Kidney glomerular epithelial cell (primary cell): Measurements from ENCODE around the gene RHOJ.
A peak's percentile ranks its signal among the peaks of the same experiment; 100 is the strongest.
"Not testable (repeated sequence)": the region's sequence is repeated elsewhere in the genome, so short reads cannot be mapped to it uniquely, and the experiment has no call there.

Source experiments
- DNase-seq: peaks from one replicate; lab custom pipeline; 2025; lab: John Stamatoyannopoulos, UW

The RHOJ gene

GRCh38 chr14:63268771-63269170 lies 64.5 kb downstream of the RHOJ start:
- DNase-seq = no peak

- DNase-seq = no peak
Measured at GRCh38 chr14:63269561-63270225, 65.5 kb downstream of the RHOJ start.

DNA sequence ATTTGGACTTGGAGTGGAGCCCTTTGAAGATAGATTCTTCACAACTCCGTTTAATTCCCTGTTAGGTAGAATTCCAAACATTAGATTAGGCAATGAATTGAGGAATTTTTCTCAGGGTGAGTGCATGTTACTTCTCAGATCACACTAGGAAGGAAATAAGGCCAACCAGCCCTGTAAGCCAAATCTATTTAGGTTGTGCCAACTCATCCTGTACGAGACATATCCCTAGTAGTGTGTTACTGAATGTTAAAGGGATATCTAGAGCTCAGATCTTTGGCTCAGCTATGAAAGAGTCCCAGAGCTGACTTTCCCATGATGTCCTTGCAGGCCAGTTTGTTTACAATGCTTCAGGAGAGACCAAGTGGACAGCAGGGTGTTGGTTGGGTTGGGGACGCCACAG lies 68.9 kb downstream of the RHOJ start:
- DNase-seq = no peak

GRCh38 chr14:63273717-63274655 lies 69.7 kb downstream of the RHOJ start:
- DNase-seq = no peak

DNA sequence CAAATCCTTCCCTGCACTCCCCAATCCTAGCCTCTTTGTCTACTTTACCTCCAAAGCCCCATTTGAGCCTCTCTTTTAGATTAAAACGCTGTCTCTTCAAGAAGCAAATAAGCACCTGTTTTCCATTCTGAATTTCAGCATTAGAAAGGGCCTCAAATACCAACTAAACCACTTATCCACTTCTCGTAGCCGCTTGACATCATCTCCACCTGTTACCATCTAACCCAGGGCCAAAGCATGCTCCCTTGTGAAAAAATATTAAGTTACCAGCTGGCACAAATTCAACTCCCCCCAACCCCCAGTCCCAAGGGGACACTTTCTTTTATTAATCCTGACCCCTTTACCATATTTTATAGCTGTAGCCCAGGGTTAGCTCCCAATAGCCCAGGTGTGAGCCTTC lies 71.4 kb downstream of the RHOJ start:
- DNase-seq = no peak

DNA sequence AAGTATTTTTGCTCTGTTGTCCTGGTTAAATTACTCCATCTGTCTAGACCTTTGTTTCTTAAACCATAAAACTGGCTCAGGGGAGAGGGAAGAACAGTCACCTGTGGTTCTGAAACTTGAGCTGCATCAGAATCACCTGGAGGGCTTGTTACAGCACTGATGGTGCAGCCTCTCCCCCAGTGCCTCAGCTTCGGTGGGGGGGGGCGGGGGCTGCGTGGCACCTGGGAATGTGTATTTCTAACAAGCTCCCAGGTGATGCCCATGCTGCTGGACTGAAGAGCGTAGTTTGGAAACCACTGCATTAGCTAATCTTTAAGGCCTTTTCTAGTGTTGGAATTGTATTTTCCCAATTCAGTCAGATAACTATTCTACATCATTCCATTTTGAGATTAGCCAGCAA lies 71.8 kb downstream of the RHOJ start:
- no peak for DNase-seq

- peak; percentile 50 for DNase-seq
Measured at GRCh38 chr14:63276492-63277342, 72.5 kb downstream of the RHOJ start.

DNA sequence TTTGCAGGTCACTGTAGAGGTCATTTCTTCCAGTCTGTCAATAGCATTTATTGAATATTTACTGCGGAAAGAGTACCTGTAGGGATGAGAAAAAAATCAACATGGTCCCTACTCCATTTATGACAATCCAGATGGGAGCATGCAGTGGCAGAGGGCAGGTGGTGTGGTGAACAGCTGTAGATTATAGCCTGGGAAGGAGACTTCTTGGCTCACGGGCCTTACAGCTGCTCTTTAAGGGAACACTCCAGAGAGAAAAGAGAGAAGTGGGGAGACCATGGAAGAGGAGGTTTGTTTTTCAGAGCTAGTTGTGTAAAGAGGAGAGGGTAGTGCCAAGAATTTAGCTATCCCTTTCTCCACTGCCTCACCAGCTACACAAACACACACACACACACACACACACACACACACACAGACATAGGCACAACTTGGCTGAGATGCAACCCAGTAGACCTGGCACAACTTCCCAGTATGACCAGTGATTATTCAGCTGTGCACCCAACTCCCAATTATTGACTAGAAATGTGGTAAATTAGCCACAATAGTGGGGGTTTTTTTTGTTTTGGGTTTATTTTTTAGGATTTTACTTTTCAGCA lies 73.4 kb downstream of the RHOJ start:
- no peak for DNase-seq

DNA sequence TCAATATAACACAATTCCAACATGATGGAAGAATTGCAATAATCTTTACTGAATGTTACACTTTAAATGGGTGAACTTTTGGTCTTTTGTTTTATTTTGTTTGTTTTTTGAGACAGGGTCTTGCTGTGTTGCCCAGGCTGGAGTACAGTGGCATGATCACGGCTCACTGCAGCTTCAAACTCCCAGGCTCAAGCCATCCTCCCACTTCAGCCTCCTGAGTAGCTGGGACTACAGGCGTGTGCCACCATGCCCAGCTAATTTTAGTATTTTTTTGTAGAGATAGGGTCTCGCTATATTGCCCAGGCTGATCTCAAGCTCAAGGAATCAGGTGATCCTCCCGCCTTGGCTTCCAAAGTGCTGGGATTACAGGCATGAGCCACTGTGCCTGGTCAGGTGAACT lies 75.7 kb downstream of the RHOJ start:
- DNase-seq = not testable (repeated sequence)

DNA sequence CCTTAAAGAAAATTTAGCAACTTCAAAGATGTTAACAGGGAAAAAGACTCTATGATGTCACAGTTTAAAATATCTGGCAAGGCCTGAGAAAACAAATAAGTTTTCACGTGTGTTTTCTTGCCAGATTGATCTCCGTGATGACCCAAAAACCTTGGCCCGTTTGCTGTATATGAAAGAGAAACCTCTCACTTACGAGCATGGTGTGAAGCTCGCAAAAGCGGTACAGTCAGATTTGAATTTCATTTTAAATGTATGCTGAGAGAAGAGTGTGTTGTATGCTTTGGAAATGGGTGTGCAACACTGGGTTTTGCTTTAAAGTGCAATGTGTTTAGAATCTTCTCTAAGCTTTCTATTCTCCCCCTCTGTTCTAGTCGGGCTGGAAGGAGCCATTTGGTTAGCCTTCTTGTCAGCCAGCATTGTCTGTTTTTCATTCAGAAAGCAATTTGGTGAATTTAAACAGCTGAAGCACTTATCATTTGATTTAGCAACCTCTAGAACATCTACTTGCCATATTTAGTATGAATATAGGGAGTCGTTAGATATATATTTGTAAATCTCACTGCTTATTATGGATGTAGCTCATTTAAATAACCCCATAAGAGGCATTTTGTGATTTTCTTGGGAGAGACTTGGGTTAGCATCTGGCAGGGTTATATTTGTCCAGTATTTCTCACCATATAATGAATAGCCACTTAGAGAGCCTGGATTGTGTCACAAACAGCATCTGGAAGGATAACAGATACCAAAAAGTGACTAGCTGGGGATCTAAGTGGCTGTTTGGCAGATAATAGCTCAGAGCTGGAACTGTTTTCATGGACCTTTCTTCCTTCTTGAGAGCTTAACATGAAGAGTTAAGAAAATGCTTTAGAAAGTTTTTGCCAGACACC lies 79.0 kb downstream of the RHOJ start:
- DNase-seq = no peak

- DNase-seq = no peak
Measured at GRCh38 chr14:63283884-63284248, 79.6 kb downstream of the RHOJ start.

GRCh38 chr14:63286071-63286470 lies 81.8 kb downstream of the RHOJ start:
- DNase-seq = no peak

GRCh38 chr14:63287666-63288483 lies 83.6 kb downstream of the RHOJ start:
- no peak for DNase-seq

GRCh38 chr14:63288853-63289252 lies 84.6 kb downstream of the RHOJ start:
- DNase-seq = no peak

DNA sequence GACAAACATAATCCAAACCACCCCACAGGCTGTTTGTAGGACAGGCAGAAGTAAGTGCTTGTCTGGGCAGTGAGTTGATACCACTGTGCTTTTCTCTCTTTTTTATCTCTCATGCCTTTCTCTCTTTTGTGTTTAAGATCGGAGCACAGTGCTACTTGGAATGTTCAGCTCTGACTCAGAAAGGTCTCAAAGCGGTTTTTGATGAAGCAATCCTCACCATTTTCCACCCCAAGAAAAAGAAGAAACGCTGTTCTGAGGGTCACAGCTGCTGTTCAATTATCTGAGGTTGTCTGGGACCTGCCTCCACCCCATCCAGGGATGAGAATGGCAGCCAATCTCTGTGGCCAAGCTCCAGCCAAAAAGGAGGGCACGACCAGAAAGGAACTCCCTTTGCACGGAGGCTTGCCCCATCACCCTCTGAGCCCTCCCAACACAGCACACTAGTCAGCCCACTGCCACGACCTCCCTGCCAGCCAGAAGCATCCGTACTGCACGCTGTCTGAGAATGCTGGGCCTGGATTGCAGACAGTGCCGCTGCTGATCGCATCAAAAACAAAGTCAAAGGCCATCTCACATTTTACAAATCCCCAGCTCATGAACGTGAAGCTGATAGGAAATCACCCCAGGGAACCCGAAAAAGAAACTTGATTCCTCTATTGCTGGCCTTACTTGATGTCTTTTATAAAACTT lies 86.6 kb downstream of the RHOJ start:
- no peak for DNase-seq

- no peak for DNase-seq
Measured at GRCh38 chr14:63292805-63293204, 88.6 kb downstream of the RHOJ start.

DNA sequence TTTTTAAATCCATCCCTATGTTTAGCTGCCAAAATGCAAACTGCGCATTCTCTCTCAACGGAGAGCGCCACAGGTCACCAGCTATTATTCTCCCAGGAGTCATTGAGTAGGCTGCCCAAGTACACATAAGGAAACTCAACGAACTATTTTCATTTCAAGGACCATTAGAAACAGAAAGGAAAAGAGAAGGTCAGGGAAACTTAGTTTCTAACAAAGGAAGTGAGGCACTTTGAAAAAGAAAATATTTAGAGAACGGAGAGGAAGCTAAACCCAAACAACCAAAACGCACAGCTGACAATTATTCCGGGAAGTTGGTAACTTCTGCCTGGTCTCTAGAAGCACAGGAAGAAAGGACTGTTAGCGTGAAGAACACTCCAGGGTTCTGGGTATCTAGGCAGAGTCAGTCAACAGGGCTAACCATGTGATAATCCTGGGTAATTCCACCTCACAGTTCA lies 91.0 kb downstream of the RHOJ start:
- no peak for DNase-seq

- no peak for DNase-seq
Measured at GRCh38 chr14:63296060-63296563, 91.9 kb downstream of the RHOJ start.

DNA sequence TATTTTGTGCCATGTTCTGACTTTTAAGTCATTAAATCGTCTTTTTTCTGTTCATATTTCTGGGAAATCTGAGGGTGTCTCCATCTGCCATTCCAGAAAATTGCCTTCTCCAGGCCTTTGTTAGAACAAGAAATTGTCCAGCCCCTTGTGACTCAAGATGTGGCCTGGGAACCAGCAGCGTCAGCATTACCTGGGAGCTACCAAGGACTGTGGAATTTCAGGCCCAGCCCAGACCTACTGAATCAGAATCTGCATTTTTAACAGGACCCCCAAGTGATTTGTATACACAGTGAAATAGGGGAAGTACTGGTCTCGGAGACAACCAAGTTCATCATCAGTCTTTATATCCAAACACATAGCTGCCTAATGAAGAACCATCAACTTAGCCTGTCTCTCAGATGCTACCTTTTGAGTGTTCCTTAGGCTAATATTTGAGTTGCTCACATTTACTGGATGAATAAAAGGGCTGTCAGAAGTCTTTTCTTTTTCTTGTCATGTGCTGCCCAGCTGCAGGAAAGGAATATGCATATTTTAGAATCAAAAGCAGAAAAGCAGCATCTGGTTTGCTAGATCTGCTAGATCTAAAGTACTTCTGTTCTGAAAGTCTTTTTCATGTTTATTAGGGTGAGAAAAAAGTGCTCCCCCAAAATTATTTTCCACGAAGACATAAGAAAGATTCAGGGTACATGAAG lies 93.3 kb downstream of the RHOJ start:
- DNase-seq = no peak
